GM23338 (cell line): ENCODE measurements around the gene MPHOSPH10. TPM values are rescaled to one million over a fixed set of nuclear protein-coding genes. Genes with fewer than 3 reads are reported as not detected.

Experiments
- ATAC-seq: fragments of 200-7000 bp; cut with Tn5 transposase; 3 replicates; pipeline ENCODE4 v1.9.1; 2020
- DNase-seq: peaks from one replicate; pipeline ENCODE4 v3.0.0-alpha.2; 2015; ENCODE audit warnings: low spot score
- H2AFZ ChIP-seq: fragments of 200-600 bp; sonication (generic); 2 replicates; pipeline ENCODE4 v1.8.0; 2016; ENCODE audit warnings: antibody characterized with exemption, mild to moderate bottlenecking, moderate library complexity
- H3F3A ChIP-seq: fragments of 200-600 bp; sonication (generic); replicated peaks from 2 replicates; pipeline ENCODE4 v1.8.0; 2017; ENCODE audit warnings: antibody characterized with exemption, mixed run types, low read depth
- H3K27ac ChIP-seq: fragments of 200-600 bp; sonication (generic); 2 replicates; pipeline ENCODE4 v1.6.1; 2016; ENCODE audit warnings: low read depth
- H3K27me3 ChIP-seq: fragments of 200-600 bp; sonication (generic); 2 replicates; pipeline ENCODE4 v1.8.0; 2016; ENCODE audit warnings: mild to moderate bottlenecking, mixed run types, moderate library complexity; ENCODE audit not compliant: insufficient read depth
- H3K36me3 ChIP-seq: fragments of 200-600 bp; sonication (generic); 2 replicates; pipeline ENCODE4 v1.8.0; 2016; ENCODE audit warnings: mild to moderate bottlenecking; ENCODE audit not compliant: insufficient read depth
- H3K4me1 ChIP-seq: fragments of 200-600 bp; sonication (generic); 2 replicates; pipeline ENCODE4 v1.8.0; 2016; ENCODE audit warnings: mild to moderate bottlenecking, moderate library complexity; ENCODE audit not compliant: insufficient read depth
- H3K4me2 ChIP-seq: fragments of 200-600 bp; sonication (generic); 2 replicates; pipeline ENCODE4 v1.7.1; 2017; ENCODE audit warnings: mixed run types
- H3K4me3 ChIP-seq: fragments of 200-600 bp; sonication (generic); 2 replicates; pipeline ENCODE4 v1.6.1; 2016; ENCODE audit warnings: mixed run types
- H3K79me2 ChIP-seq: fragments of 200-600 bp; sonication (generic); replicated peaks from 2 replicates; pipeline ENCODE4 v1.8.0; 2017; ENCODE audit warnings: mild to moderate bottlenecking; ENCODE audit not compliant: insufficient read depth
- H3K9me2 ChIP-seq: fragments of 200-600 bp; sonication (generic); 2 replicates; pipeline ENCODE4 v1.8.0; 2017; ENCODE audit not compliant: insufficient read depth
- H4K20me1 ChIP-seq: fragments of 200-600 bp; sonication (generic); replicated peaks from 2 replicates; pipeline ENCODE4 v1.8.0; 2017; ENCODE audit warnings: mild to moderate bottlenecking; ENCODE audit not compliant: insufficient read depth
- H3K27ac Mint-ChIP-seq: 2 replicates; pipeline ENCODE4 v1.8.0; 2020; ENCODE audit warnings: inconsistent platforms, mild to moderate bottlenecking, moderate library complexity, mixed read lengths
- H3K27me3 Mint-ChIP-seq: 3 replicates; pipeline ENCODE4 v1.8.0; 2022; ENCODE audit warnings: low read depth, mild to moderate bottlenecking, moderate library complexity, mixed read lengths, inconsistent platforms; ENCODE audit not compliant: insufficient read depth, poor library complexity
- H3K36me3 Mint-ChIP-seq: 3 replicates; pipeline ENCODE4 v1.8.0; 2021; ENCODE audit warnings: low read depth, mild to moderate bottlenecking, inconsistent platforms, moderate library complexity, mixed read lengths
- H3K4me1 Mint-ChIP-seq: 3 replicates; pipeline ENCODE4 v1.8.0; 2020; ENCODE audit warnings: mild to moderate bottlenecking, inconsistent platforms, mixed read lengths
- H3K4me3 Mint-ChIP-seq: 3 replicates; pipeline ENCODE4 v1.8.0; 2021; ENCODE audit warnings: moderate library complexity, mild to moderate bottlenecking, inconsistent platforms, mixed read lengths
- H3K9me3 Mint-ChIP-seq: 3 replicates; pipeline ENCODE4 v1.8.0; 2020; ENCODE audit warnings: moderate library complexity, mild to moderate bottlenecking, inconsistent platforms, mixed read lengths
- ETS1 ChIP-seq: IDR thresholded peaks from 2 replicates; pipeline ENCODE4 v1.6.1; 2016; ENCODE audit warnings: antibody characterized with exemption
- EZH2 ChIP-seq: fragments of 200-600 bp; sonication (generic); IDR thresholded peaks from one replicate; pipeline ENCODE4 v1.8.0; 2017; ENCODE audit warnings: antibody characterized with exemption, mild to moderate bottlenecking, low read depth; ENCODE audit not compliant: unreplicated experiment
- EZH2phosphoT487 ChIP-seq: fragments of 200-600 bp; sonication (generic); IDR thresholded peaks from one replicate; pipeline ENCODE4 v1.8.1; 2018; ENCODE audit warnings: antibody characterized with exemption; ENCODE audit not compliant: unreplicated experiment
- NANOG ChIP-seq: IDR thresholded peaks from 2 replicates; pipeline ENCODE4 v1.6.1; 2016; ENCODE audit warnings: antibody characterized with exemption, borderline replicate concordance
- POLR2AphosphoS5 ChIP-seq: IDR thresholded peaks from 2 replicates; pipeline ENCODE4 v1.6.1; 2016; ENCODE audit warnings: antibody characterized with exemption, low read depth
- REST ChIP-seq: IDR thresholded peaks from one replicate; pipeline ENCODE4 v1.6.1; 2018; ENCODE audit warnings: antibody characterized with exemption; ENCODE audit not compliant: unreplicated experiment
- ZNF114 ChIP-seq: fragments of 250-450 bp; sonication (Bioruptor Pico); IDR thresholded peaks from 2 replicates; pipeline ENCODE4 v1.5.0; 2020; ENCODE audit warnings: mild to moderate bottlenecking, moderate library complexity
- ZNF331 ChIP-seq: fragments of 250-450 bp; sonication (Bioruptor Pico); IDR thresholded peaks from 2 replicates; pipeline ENCODE4 v1.5.0; 2020; ENCODE audit warnings: low read depth, mild to moderate bottlenecking, moderate library complexity
- ZNF462 ChIP-seq: fragments of 250-450 bp; sonication (Bioruptor Pico); IDR thresholded peaks from 2 replicates; pipeline ENCODE4 v1.5.0; 2020; ENCODE audit warnings: mild to moderate bottlenecking, moderate library complexity
- polyA plus RNA-seq: library from polyadenylated mRNA; unstranded; fragments of >200 nt; fragmentation: Nextera tagmentation; extraction: Ambion mirVana; gene quantifications from 2 replicates; pipeline ENCODE4 v1.2.1, GENCODE V29; 2016
- total RNA-seq: library from RNA; depleted of rRNA; stranded (reverse); fragments of >200 nt; shearing (Covaris generic); gene quantifications from 2 replicates; pipeline ENCODE4 v1.2.3, GENCODE V29; 2014

Gene MPHOSPH10
- total and polyA plus RNA-seq, 2 experiments from 2014 or later = 23.8 to 64.8 TPM

- H2AFZ ChIP-seq = no peak overlapping the region
- Mint-ChIP-seq H3K4me3 (no peak overlapping the region), H3K4me1 (no peaks in the 10 kb centered on the region), H3K27me3 (peaks cover 5% of the 10 kb centered on the region), H3K9me3 (no peaks in the 10 kb centered on the region), H3K27ac (peak overlapping the region; percentile 35; the same call in 1 of the 2 replicates), H3K36me3 (peaks cover 28% of the 10 kb centered on the region)
- H4K20me1 ChIP-seq = peaks cover 6% of the 10 kb centered on the region; the same call in 1 of the 2 replicates
- no peak overlapping the region for H3K4me2 ChIP-seq
- TF ChIP-seq ETS1 = no peak
- no peak for TF ChIP-seq ZNF462 (CRISPR knock-in tag)
- no peak for TF ChIP-seq REST
- TF ChIP-seq ZNF331 = no peak
- no peak for TF ChIP-seq POLR2AphosphoS5
- TF ChIP-seq NANOG = no peak
- TF ChIP-seq ZNF114 (CRISPR knock-in tag) = no peak
- no peak for TF ChIP-seq EZH2phosphoT487
- no peak for TF ChIP-seq EZH2
- DNase-seq = no peak
- no peaks in the 10 kb centered on the region for H3K4me1 ChIP-seq
- H3K9me2 ChIP-seq = no peaks in the 10 kb centered on the region
- no peaks in the 10 kb centered on the region for H3K27me3 ChIP-seq
- no peak for ATAC-seq
- no peaks in the 10 kb centered on the region for H3F3A ChIP-seq
- H3K27ac ChIP-seq = no peak overlapping the region
- H3K36me3 ChIP-seq = peaks cover 20% of the 10 kb centered on the region
- no peak overlapping the region for H3K4me3 ChIP-seq
- H3K79me2 ChIP-seq = no peaks in the 10 kb centered on the region
Observed at GRCh38 chr2:71120195-71120594, 10.2 kb upstream of the MPHOSPH10 start.
